Measurements from ENCODE around the gene RRAD.

Gene RRAD

GRCh38 chr16:66895999-66896398 lies 29.3 kb downstream of the RRAD start:
- H3K9me3 Mint-ChIP-seq, result no peaks in the 10 kb centered on the region
- no peaks in the 10 kb centered on the region for H3K27me3 Mint-ChIP-seq
- H3K4me1 Mint-ChIP-seq (ENCODE audit: low read depth), result peaks cover 9% of the 10 kb centered on the region
- H3K36me3 Mint-ChIP-seq (ENCODE audit: low read depth), result peaks cover 10% of the 10 kb centered on the region
- H3K27ac Mint-ChIP-seq, result no peak overlapping the region
- H3K4me3 Mint-ChIP-seq, result no peak overlapping the region

DNA sequence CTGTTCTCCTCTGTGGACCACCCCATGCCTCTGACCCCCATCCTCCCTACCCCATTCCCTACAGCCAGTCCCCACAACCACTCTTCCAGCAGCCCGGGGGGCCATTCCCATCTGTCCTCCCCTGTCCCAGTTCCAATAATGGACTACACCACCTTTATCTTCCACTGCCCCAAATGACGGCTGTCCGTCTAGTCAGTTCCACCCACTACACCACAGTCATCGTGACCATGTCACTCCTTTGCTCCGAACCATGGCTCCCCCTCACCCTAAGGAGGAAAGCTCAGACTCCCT lies 29.7 kb downstream of the RRAD start:
- no peak overlapping the region for H3K27ac Mint-ChIP-seq

GRCh38 chr16:66894948-66895688 lies 30.2 kb downstream of the RRAD start:
- H3K4me3 Mint-ChIP-seq, result no peak overlapping the region
- H3K36me3 Mint-ChIP-seq (ENCODE audit: low read depth), result peaks cover 10% of the 10 kb centered on the region
- peaks cover 9% of the 10 kb centered on the region for H3K4me1 Mint-ChIP-seq (ENCODE audit: low read depth)
- H3K27me3 Mint-ChIP-seq, result no peaks in the 10 kb centered on the region
- H3K9me3 Mint-ChIP-seq, result no peaks in the 10 kb centered on the region
- H3K27ac Mint-ChIP-seq, result no peak overlapping the region

More for the DNA sequence above, 29.7 kb downstream of the RRAD start:
- Mint-ChIP-seq H3K36me3 (ENCODE audit: low read depth) (peaks cover 10% of the 10 kb centered on the region), H3K9me3 (no peaks in the 10 kb centered on the region), H3K4me1 (ENCODE audit: low read depth) (peaks cover 9% of the 10 kb centered on the region), H3K4me3 (no peak overlapping the region), H3K27me3 (no peaks in the 10 kb centered on the region)

DNA sequence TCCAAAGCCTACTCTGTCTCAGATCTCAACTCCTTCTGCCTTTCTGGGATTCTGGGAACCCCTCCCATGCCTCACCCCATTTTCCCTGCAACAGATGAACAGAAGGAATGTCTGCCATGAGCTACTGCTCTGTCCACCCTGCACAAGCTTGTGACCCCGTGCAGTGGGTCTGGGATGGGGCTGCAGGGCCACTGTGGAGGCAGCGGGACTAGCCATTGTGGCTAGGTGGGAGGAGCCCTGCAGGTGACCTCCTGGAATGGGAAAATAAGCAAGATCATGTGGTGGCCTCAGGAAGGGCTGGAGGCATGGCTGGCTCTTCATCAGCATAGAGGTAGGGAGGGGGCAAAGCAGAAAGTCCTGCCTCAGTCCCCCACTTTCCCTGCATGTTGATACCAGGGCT lies 31.3 kb downstream of the RRAD start:
- Mint-ChIP-seq H3K36me3 (ENCODE audit: low read depth) (peaks cover 15% of the 10 kb centered on the region), H3K4me3 (no peak overlapping the region), H3K27me3 (no peaks in the 10 kb centered on the region), H3K27ac (no peak overlapping the region), H3K9me3 (no peaks in the 10 kb centered on the region), H3K4me1 (ENCODE audit: low read depth) (peaks cover 9% of the 10 kb centered on the region)

DNA sequence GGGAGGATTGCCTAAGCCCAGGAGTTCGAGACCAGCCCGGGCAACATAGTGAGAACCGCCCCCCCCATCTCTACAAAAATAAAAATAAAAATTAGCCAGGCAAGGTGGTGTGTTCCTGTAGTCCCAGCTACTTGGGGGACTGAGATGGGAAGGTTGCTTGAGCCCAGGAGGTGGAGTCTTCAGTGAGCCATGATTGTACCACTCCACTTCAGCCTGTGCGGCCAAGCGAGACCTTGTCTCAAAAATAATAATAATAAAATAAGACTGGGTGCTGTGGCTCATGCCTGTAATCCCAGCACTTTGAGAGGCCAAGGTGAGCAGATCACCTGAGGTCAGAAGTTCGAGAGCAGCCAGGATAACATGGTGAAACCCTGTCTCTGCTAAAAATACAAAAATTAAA lies 33.5 kb downstream of the RRAD start:
- H3K27me3 Mint-ChIP-seq, result no peaks in the 10 kb centered on the region
- peaks cover 34% of the 10 kb centered on the region for H3K36me3 Mint-ChIP-seq (ENCODE audit: low read depth)
- peaks cover 29% of the 10 kb centered on the region for H3K4me1 Mint-ChIP-seq (ENCODE audit: low read depth)
- no peaks in the 10 kb centered on the region for H3K9me3 Mint-ChIP-seq
- no peak overlapping the region for H3K4me3 Mint-ChIP-seq
- no peak overlapping the region for H3K27ac Mint-ChIP-seq

GRCh38 chr16:66891360-66891759 lies 34.0 kb downstream of the RRAD start:
- H3K27ac Mint-ChIP-seq, result no peak overlapping the region
- peaks cover 33% of the 10 kb centered on the region for H3K4me1 Mint-ChIP-seq (ENCODE audit: low read depth)
- H3K36me3 Mint-ChIP-seq (ENCODE audit: low read depth), result peaks cover 39% of the 10 kb centered on the region
- H3K9me3 Mint-ChIP-seq, result no peaks in the 10 kb centered on the region
- no peaks in the 10 kb centered on the region for H3K27me3 Mint-ChIP-seq
- no peak overlapping the region for H3K4me3 Mint-ChIP-seq

DNA sequence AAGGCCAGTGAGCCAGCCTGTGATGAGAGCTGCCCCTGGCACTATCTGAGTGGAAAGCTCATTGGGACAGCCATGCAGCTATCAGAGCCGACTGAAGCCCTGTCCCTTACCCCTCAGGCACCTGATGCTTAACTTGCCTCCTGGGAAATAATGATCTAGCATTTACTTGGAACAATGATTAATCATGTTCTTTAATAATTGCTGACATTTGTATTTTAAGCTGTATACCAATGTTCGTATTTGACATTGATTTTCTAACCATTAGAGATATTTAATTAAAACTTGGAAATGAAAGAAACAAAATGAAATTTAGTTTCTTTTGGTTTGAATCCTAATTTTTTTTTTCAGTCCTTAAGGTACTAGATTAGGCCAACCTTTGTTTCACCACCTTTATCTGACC lies 34.5 kb downstream of the RRAD start:
- Mint-ChIP-seq H3K36me3 (ENCODE audit: low read depth) (peaks cover 44% of the 10 kb centered on the region), H3K27me3 (no peaks in the 10 kb centered on the region), H3K27ac (no peak overlapping the region), H3K9me3 (no peaks in the 10 kb centered on the region), H3K4me1 (ENCODE audit: low read depth) (peaks cover 39% of the 10 kb centered on the region), H3K4me3 (no peak overlapping the region)

DNA sequence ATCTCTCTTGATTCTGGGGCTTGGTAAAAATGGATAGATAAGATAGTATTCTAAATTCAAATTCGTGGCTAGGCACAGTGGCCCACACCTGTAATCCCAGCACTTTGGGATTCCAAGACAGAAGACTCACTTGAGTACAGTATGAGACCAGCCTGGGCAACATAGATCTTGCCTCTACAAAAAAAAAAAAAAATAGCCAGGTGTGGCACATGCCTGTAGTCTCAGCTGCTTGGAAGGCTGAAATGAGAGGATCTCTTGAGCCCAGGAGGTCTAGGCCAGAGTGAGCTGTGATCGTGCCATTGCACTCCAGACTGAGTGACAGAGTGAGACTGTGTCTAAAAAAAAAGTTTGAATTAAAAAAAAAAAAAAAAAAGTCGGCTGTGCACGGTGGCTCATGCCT lies 35.7 kb downstream of the RRAD start:
- peaks cover 48% of the 10 kb centered on the region for H3K4me1 Mint-ChIP-seq (ENCODE audit: low read depth)
- H3K27me3 Mint-ChIP-seq, result no peaks in the 10 kb centered on the region
- no peak overlapping the region for H3K4me3 Mint-ChIP-seq
- H3K36me3 Mint-ChIP-seq (ENCODE audit: low read depth), result peaks cover 51% of the 10 kb centered on the region
- H3K9me3 Mint-ChIP-seq, result no peaks in the 10 kb centered on the region
- H3K27ac Mint-ChIP-seq, result no peak overlapping the region

DNA sequence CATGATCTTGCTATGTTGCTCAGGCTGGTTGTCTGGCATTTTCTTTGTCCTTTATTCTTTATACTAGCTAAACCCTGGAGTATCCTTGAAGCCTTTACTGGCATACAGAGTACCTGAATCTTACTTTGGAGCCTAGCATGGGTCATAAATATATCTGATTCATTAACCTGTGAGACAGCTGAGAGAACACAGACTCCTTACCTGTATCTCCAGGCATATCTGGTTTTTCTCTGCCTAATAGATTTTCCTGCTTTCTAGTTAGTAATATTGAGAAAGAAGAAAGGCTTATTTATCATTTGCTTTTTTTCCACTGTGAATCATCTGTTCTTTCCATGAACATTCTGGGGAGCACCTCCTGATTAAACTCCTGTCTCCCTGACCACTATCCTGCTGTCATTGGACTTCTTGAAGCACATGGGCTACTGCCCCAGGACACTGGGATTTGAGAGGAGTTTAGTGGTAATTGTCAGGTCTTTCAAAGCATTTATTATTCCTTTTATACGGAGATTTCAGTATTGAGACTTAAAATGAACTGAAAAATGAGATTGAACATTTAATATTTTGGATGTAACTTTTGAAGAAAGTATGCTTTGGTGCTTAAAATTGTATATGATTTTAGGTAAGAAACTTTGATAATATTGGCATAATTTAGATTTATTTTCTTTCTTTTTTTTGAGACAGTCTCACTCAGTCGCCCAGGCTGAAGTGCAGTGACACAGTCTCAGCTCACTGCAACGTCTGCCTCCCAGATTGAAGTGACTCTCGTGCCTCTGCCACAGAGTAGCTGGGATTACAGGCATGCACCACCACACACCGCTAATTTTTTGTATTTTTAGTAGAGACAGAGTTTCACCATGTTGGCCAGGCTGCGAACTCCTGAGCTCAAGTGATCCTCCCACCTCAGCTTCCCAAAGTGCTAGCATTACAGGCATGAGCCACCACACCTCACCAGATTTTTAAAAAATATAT lies 36.4 kb downstream of the RRAD start:
- H3K9me3 Mint-ChIP-seq, result no peaks in the 10 kb centered on the region
- H3K27me3 Mint-ChIP-seq, result no peaks in the 10 kb centered on the region
- no peak overlapping the region for H3K4me3 Mint-ChIP-seq
- H3K36me3 Mint-ChIP-seq (ENCODE audit: low read depth), result peaks cover 56% of the 10 kb centered on the region
- H3K4me1 Mint-ChIP-seq (ENCODE audit: low read depth), result peaks cover 51% of the 10 kb centered on the region
- H3K27ac Mint-ChIP-seq, result no peak overlapping the region

- H3K27me3 Mint-ChIP-seq, result no peaks in the 10 kb centered on the region
- peaks cover 65% of the 10 kb centered on the region for H3K36me3 Mint-ChIP-seq (ENCODE audit: low read depth)
- H3K4me1 Mint-ChIP-seq (ENCODE audit: low read depth), result peaks cover 52% of the 10 kb centered on the region
- no peaks in the 10 kb centered on the region for H3K9me3 Mint-ChIP-seq
- H3K4me3 Mint-ChIP-seq, result no peak overlapping the region
- H3K27ac Mint-ChIP-seq, result peak overlapping the region; percentile 31
Observed at GRCh38 chr16:66886914-66887313, 38.4 kb downstream of the RRAD start.

- Mint-ChIP-seq H3K4me1 (ENCODE audit: low read depth) (peaks cover 58% of the 10 kb centered on the region), H3K36me3 (ENCODE audit: low read depth) (peaks cover 64% of the 10 kb centered on the region), H3K27ac (no peak overlapping the region), H3K4me3 (no peak overlapping the region), H3K9me3 (no peaks in the 10 kb centered on the region), H3K27me3 (no peaks in the 10 kb centered on the region)
Observed at GRCh38 chr16:66886321-66886720, 39.0 kb downstream of the RRAD start.

- H3K4me3 Mint-ChIP-seq, result no peak overlapping the region
- peaks cover 60% of the 10 kb centered on the region for H3K36me3 Mint-ChIP-seq (ENCODE audit: low read depth)
- H3K27me3 Mint-ChIP-seq, result no peaks in the 10 kb centered on the region
- H3K9me3 Mint-ChIP-seq, result no peaks in the 10 kb centered on the region
- H3K27ac Mint-ChIP-seq, result no peak overlapping the region
- peaks cover 58% of the 10 kb centered on the region for H3K4me1 Mint-ChIP-seq (ENCODE audit: low read depth)
Observed at GRCh38 chr16:66885491-66885890, 39.8 kb downstream of the RRAD start.

- H3K4me1 Mint-ChIP-seq (ENCODE audit: low read depth), result peaks cover 72% of the 10 kb centered on the region
Observed at GRCh38 chr16:66882702-66883101, 42.6 kb downstream of the RRAD start.

GRCh38 chr16:66881964-66882508 lies 43.3 kb downstream of the RRAD start:
- no peak overlapping the region for H3K27ac Mint-ChIP-seq
- H3K4me1 Mint-ChIP-seq (ENCODE audit: low read depth), result peaks cover 69% of the 10 kb centered on the region
- peak overlapping the region; percentile 96 for H3K4me3 Mint-ChIP-seq
- no peaks in the 10 kb centered on the region for H3K27me3 Mint-ChIP-seq
- peaks cover 4% of the 10 kb centered on the region for H3K9me3 Mint-ChIP-seq
- peaks cover 43% of the 10 kb centered on the region for H3K36me3 Mint-ChIP-seq (ENCODE audit: low read depth)

More at GRCh38 chr16:66882702-66883101, 42.6 kb downstream of the RRAD start:
- H3K27me3 Mint-ChIP-seq, result no peaks in the 10 kb centered on the region
- H3K27ac Mint-ChIP-seq, result no peak overlapping the region
- H3K9me3 Mint-ChIP-seq, result peaks cover 4% of the 10 kb centered on the region
- peak overlapping the region; percentile 96 for H3K4me3 Mint-ChIP-seq
- H3K36me3 Mint-ChIP-seq (ENCODE audit: low read depth), result peaks cover 48% of the 10 kb centered on the region

GRCh38 chr16:66881560-66881959 lies 43.8 kb downstream of the RRAD start:
- H3K4me3 Mint-ChIP-seq, result peak overlapping the region; percentile 96
- no peak overlapping the region for H3K27ac Mint-ChIP-seq

More at GRCh38 chr16:66881560-66881959, 43.8 kb downstream of the RRAD start:
- Mint-ChIP-seq H3K9me3 (peaks cover 5% of the 10 kb centered on the region), H3K27me3 (no peaks in the 10 kb centered on the region), H3K4me1 (ENCODE audit: low read depth) (peaks cover 66% of the 10 kb centered on the region), H3K36me3 (ENCODE audit: low read depth) (peaks cover 38% of the 10 kb centered on the region)
